ENCODE measurements around the gene ZNF782.

- TF ChIP-seq CTCF (conservative IDR thresholded peaks at IDR 0.05), result peak; percentile 52; the same call in 1 of the 2 replicates
- no peak for TF ChIP-seq EZH2 (IDR thresholded peaks at IDR 0.05; ENCODE audit: low read depth)
These were observed 21.3 kb upstream of the ZNF782 start for GRCh38 chr9:96875461-96876142.

Data from PC-9 (cell line).